NT2/D1 (cell line): ENCODE data around the gene INHA.

Source experiments
- DNase-seq: peaks from one replicate; pipeline ENCODE4 v3.0.0-alpha.2; 2011; ENCODE audit warnings: low read depth, low spot score
- H3K27me3 ChIP-seq: 2 replicates; pipeline ENCODE4 v1.6.0; 2011; ENCODE audit warnings: mild to moderate bottlenecking; ENCODE audit not compliant: insufficient read length, insufficient read depth
- H3K36me3 ChIP-seq: 2 replicates; pipeline ENCODE4 v1.6.1; 2011; ENCODE audit warnings: mild to moderate bottlenecking, low read length, mixed read lengths; ENCODE audit not compliant: insufficient read depth, insufficient read length
- H3K4me1 ChIP-seq: 2 replicates; pipeline ENCODE4 v1.5.1; 2011; ENCODE audit not compliant: insufficient read depth, insufficient read length
- H3K4me3 ChIP-seq: 2 replicates; pipeline ENCODE4 v1.5.1; 2011; ENCODE audit warnings: low read depth; ENCODE audit not compliant: insufficient read length
- H3K9ac ChIP-seq: 2 replicates; pipeline ENCODE4 v1.6.0; 2011; ENCODE audit warnings: low read depth; ENCODE audit not compliant: insufficient read length
- H3K9me3 ChIP-seq: 2 replicates; pipeline ENCODE4 v1.5.1; 2011; ENCODE audit warnings: mild to moderate bottlenecking, low read length; ENCODE audit not compliant: insufficient read depth
- SUZ12 ChIP-seq: IDR thresholded peaks from 2 replicates; pipeline ENCODE4 v1.6.1; 2011; ENCODE audit not compliant: insufficient read length, insufficient read depth; ENCODE audit errors: extremely low read depth
- YY1 ChIP-seq: IDR thresholded peaks from 2 replicates; pipeline ENCODE4 v1.6.1; 2011; ENCODE audit not compliant: insufficient read length, insufficient read depth
- ZNF274 ChIP-seq: IDR thresholded peaks from 2 replicates; pipeline ENCODE4 v1.6.1; 2011; ENCODE audit warnings: mild to moderate bottlenecking, low read depth, low read length

Gene INHA

DNA sequence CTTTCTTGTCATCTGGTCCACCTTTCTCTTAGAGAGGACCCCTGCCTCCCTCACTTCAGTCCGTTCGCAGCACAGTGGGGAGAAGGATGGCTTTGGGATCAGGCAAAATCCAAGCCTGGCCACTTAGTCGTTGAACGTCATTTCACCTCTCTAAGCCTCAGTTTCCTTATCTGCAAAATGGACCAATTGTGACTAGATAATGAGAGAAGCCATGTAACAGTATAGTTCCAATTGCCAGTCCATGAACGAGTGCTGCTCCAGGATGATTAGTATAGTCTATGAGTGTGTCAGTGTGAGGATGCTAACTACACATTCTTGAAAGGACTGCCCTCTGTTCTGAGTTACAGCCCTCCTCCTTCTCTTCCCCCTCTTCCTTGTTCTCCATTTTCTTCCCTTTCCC, 1.1 kb downstream of the INHA start:
- H3K36me3 ChIP-seq: peaks cover 18% of the 10 kb centered on the region
- peaks cover 30% of the 10 kb centered on the region for H3K4me1 ChIP-seq
- no peak overlapping the region for H3K9ac ChIP-seq
- H3K27me3 ChIP-seq: no peaks in the 10 kb centered on the region
- no peak for DNase-seq
- H3K4me3 ChIP-seq: no peak overlapping the region
- TF ChIP-seq ZNF274 (no peak), YY1 (no peak), SUZ12 (no peak)
- H3K9me3 ChIP-seq: no peaks in the 10 kb centered on the region

DNA sequence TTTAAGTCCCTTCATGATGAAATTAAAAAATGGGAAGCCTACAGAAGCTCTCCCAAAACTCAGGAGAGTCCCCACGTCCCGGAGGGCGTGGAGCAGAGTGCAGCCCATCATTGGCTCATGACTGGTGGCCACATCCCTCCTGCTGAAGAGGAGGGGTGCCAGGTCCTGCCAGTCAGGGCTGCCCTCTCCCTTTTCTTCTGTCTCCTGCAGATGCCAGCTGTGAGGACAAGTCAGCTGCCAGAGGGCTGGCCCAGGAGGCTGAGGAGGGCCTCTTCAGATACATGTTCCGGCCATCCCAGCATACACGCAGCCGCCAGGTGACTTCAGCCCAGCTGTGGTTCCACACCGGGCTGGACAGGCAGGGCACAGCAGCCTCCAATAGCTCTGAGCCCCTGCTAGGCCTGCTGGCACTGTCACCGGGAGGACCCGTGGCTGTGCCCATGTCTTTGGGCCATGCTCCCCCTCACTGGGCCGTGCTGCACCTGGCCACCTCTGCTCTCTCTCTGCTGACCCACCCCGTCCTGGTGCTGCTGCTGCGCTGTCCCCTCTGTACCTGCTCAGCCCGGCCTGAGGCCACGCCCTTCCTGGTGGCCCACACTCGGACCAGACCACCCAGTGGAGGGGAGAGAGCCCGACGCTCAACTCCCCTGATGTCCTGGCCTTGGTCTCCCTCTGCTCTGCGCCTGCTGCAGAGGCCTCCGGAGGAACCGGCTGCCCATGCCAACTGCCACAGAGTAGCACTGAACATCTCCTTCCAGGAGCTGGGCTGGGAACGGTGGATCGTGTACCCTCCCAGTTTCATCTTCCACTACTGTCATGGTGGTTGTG, 2.6 kb downstream of the INHA start:
- DNase-seq: no peak
- peak overlapping the region; percentile 38 for H3K9ac ChIP-seq

DNA sequence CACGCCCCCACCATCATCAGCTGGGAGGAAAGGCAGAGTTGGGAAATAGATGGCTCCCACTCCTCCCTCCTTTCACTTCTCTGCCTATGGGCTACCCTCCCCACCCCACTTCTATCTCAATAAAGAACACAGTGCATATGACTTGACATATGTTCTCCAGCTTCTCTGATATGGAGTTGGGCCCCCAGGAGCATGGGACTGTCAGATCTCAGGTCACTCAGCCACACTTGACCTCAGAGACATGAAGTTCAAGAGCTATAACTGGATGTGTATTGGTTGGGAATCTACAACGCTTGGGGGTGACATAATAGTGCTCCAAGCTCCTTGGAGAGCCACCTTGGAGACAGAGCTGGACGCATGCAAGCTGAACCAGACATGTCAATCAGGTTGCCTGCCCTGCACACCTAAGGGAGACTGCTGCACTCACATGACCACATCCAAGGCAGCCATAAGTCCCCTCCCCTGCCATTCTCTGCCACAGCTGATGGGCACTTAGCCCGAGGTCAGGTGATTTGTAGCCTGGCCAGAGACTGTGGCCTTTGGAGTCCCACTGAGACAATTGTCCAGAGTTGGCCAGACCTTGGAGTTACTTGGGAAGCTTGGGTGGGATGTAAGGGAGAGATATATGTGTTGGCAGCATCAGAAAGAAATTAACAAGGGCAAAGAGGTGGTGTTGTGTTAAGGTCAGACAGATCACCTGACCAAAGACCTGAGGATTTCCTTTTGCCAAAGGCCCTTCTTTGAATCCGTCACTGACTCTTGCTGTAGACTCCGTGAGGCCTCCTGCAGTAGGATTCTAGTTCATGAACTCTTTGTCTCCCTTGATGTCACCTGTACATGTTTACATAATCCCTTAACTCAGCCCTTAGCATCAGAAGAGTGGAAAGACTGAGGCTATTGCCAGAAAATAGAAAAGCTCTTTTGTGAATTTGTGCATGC, 3.7 kb downstream of the INHA start:
- H3K4me1 ChIP-seq: peaks cover 30% of the 10 kb centered on the region
- no peaks in the 10 kb centered on the region for H3K9me3 ChIP-seq
- H3K4me3 ChIP-seq: no peak overlapping the region
- TF ChIP-seq YY1 (no peak), ZNF274 (no peak), SUZ12 (no peak)
- no peak for DNase-seq
- no peaks in the 10 kb centered on the region for H3K36me3 ChIP-seq
- H3K9ac ChIP-seq: no peak overlapping the region
- H3K27me3 ChIP-seq: no peaks in the 10 kb centered on the region

More for the DNA sequence above, 2.6 kb downstream of the INHA start:
- no peak for TF ChIP-seq SUZ12
- TF ChIP-seq ZNF274: no peak
- TF ChIP-seq YY1: no peak
- Histone ChIP-seq H3K27me3 (no peaks in the 10 kb centered on the region), H3K4me3 (no peak overlapping the region), H3K9me3 (no peaks in the 10 kb centered on the region), H3K4me1 (peaks cover 33% of the 10 kb centered on the region), H3K36me3 (peaks cover 5% of the 10 kb centered on the region)

DNA sequence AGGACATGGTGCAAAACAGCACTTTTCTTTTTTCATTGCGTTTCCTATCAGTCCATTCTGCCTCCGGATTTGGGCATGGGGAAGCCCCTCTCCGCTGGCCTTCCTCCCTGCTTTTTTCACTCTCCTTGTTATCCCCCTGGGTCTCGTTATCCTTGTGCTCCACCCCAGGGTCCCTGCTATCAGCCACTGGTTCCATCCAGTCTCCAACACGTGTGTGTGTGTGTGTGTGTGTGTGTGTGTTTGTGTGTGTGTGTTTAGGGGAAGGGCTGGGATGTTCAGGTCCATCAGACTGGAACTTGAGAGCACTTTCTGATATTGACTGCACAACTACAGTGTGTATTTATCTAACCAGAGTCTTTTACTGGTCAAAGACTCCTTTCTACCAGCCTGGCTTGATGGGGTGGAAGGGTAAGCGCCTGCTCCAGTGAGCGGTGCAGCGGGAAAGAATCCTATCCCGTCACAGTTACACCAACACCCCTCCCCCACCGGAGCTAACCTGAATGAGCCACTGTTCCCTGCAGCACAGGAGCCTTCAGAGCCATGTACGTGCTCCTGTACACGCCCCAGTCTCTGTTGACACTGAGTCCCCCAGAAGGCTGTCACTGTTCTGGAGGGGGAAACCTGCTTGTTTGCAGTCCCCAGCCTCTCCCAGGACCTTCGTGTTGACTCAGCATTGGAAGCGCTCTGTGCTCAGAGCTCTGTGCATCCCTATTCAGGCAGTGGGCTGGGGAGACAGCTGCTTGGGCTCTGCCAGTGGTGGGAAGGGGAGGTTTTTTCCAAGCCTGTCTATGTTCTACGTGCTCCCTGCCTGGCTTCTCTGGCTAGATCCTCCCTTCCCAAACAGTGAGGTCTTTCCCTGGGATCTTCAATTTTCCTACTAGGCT, 4.6 kb downstream of the INHA start:
- no peak for TF ChIP-seq SUZ12
- TF ChIP-seq YY1: no peak
- TF ChIP-seq ZNF274: no peak
- no peak for DNase-seq
- H3K9ac ChIP-seq: peak overlapping the region; percentile 39

DNA sequence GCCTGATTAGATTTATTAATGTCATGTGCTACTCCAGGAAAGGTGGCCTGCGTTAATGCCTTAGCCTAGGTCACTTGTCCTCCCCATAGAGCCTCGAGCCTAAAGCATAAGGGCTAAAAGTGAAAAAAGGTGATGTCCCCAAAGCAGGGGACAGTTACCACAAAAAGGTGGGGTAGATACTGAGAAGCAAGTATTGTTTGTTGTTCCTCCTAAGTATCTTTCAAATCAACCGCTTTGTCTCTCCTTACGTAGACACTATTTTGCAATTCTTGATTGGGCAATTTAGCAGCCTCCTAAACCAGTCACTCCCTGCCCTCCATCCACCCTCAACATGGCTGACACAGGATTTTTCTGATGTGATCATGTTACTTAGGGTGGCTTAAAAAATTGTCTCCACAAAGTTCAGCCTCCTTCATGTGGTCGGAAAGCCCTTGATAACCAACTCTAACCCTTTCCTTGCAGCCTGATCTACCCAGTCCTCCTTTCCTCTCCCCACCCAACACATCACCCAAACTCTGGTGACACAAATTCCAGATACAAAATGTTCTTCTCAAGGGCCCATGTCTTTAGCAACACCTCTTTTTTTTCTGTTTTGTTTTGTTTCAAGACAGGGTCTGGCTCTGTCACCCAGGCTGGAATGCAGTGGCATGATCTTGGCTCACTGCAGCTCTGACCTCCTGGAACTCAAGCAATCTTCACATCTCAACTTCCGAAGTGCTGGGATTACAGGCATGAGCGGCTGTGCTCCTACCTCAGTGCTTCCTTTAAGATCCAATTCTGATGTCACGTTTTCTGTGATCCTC, 6.9 kb downstream of the INHA start:
- TF ChIP-seq SUZ12: no peak
- no peak for TF ChIP-seq ZNF274
- TF ChIP-seq YY1: no peak
- peaks cover 20% of the 10 kb centered on the region for H3K4me1 ChIP-seq
- no peak for DNase-seq

More for the DNA sequence above, 4.6 kb downstream of the INHA start:
- H3K27me3 ChIP-seq: no peaks in the 10 kb centered on the region
- no peak overlapping the region for H3K4me3 ChIP-seq
- no peaks in the 10 kb centered on the region for H3K9me3 ChIP-seq
- peaks cover 29% of the 10 kb centered on the region for H3K4me1 ChIP-seq
- H3K36me3 ChIP-seq: no peaks in the 10 kb centered on the region

DNA sequence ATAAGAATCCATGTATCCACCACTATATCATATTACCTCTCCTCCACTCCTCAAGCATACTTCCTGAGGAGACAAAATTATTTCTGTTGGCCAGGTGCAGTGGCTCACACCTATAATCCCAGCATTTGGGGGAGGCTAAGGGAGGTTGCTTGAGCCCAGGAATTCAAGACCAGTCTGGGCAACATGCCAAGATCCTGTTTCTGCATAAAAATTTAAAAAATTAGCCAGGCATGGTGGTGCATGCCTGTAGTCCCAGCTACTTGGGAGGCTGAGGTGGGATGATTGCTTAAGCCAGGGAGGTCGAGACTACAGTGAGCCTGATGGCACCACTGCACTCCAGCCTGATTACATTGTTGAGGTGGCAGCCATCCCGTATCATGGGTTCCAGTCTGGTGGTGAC, 9.2 kb downstream of the INHA start:
- TF ChIP-seq ZNF274 (no peak), YY1 (no peak), SUZ12 (no peak)
- H3K4me3 ChIP-seq: no peak overlapping the region
- H3K36me3 ChIP-seq: no peaks in the 10 kb centered on the region
- no peak overlapping the region for H3K9ac ChIP-seq
- H3K4me1 ChIP-seq: peaks cover 9% of the 10 kb centered on the region
- peaks cover 3% of the 10 kb centered on the region for H3K27me3 ChIP-seq
- no peak for DNase-seq
- no peaks in the 10 kb centered on the region for H3K9me3 ChIP-seq

More for the DNA sequence above, 6.9 kb downstream of the INHA start:
- no peaks in the 10 kb centered on the region for H3K27me3 ChIP-seq
- H3K9me3 ChIP-seq: no peaks in the 10 kb centered on the region
- no peak overlapping the region for H3K4me3 ChIP-seq
- no peaks in the 10 kb centered on the region for H3K36me3 ChIP-seq
- H3K9ac ChIP-seq: no peak overlapping the region
